CD4-positive, alpha-beta T cell (primary cell): ENCODE data around the gene AUP1. TPM values are rescaled to one million over a fixed set of nuclear protein-coding genes. Genes with fewer than 3 reads are reported as not detected.

Source experiments
- ATAC-seq: fragments of 200-7000 bp; cut with Tn5 transposase; one replicate; pipeline ENCODE4 v1.10.0; 2022; ENCODE audit warnings: mild to moderate bottlenecking; ENCODE audit not compliant: poor library complexity
- CTCF ChIA-PET: fragments of 350-600 bp; sonication (Branson Sonifier 250); formaldehyde crosslinking; loops from one replicate; lab custom pipeline; 2021; ENCODE audit warnings: antibody characterized with exemption, inconsistent platforms; lab: Charles Lee
- POLR2A ChIA-PET: fragments of 350-600 bp; sonication (Branson Sonifier 250); formaldehyde crosslinking; loops from one replicate; lab custom pipeline; 2021; ENCODE audit warnings: antibody characterized with exemption, inconsistent platforms; lab: Charles Lee
- DNase-seq, 14 experiments: peaks; one replicate each; pipeline ENCODE4 v3.0.0-alpha.2; 2013 to 2020; ENCODE audit warnings: mixed read lengths in 2 of 14
- H3K27ac ChIP-seq, 2 donors: one replicate each; pipeline versions ENCODE4 v1.5.1 to v1.7.0; 2013; ENCODE audit warnings: low read length in 2 of 2, low read depth in 1 of 2, mild to moderate bottlenecking in 1 of 2
- H3K27me3 ChIP-seq, 2 experiments: 1 replicate in 1 of 2; 2 replicates in 1 of 2; pipeline versions ENCODE4 v1.6.1 to v1.7.0; 2013; ENCODE audit warnings: low read length in 2 of 2, control low read depth in 1 of 2, mild to moderate bottlenecking in 1 of 2, moderate library complexity in 1 of 2; ENCODE audit not compliant: insufficient read depth in 2 of 2, control insufficient read depth in 1 of 2
- H3K36me3 ChIP-seq: one replicate; pipeline ENCODE4 v1.6.1; 2013; ENCODE audit warnings: low read length, control low read depth; ENCODE audit not compliant: insufficient read depth
- H3K4me1 ChIP-seq: one replicate; pipeline ENCODE4 v1.6.1; 2013; ENCODE audit warnings: low read length, control low read depth; ENCODE audit not compliant: insufficient read depth
- H3K4me3 ChIP-seq: one replicate; pipeline ENCODE4 v1.5.1; 2013; ENCODE audit warnings: mild to moderate bottlenecking, low read length, moderate library complexity
- H3K9me3 ChIP-seq, 2 experiments: 1 replicate in 1 of 2; 2 replicates in 1 of 2; pipeline versions ENCODE4 v1.6.1 to v1.7.0; 2013; ENCODE audit warnings: low read length in 2 of 2, mild to moderate bottlenecking in 2 of 2, control low read depth in 1 of 2, moderate library complexity in 1 of 2; ENCODE audit not compliant: control insufficient read depth in 1 of 2, insufficient read depth in 1 of 2
- H3K27ac Mint-ChIP-seq: one replicate; pipeline ENCODE4 v1.8.0; 2020; ENCODE audit warnings: mixed read lengths
- H3K27me3 Mint-ChIP-seq: one replicate; pipeline ENCODE4 v1.8.0; 2021; ENCODE audit warnings: mixed read lengths
- H3K36me3 Mint-ChIP-seq: one replicate; pipeline ENCODE4 v1.8.0; 2021; ENCODE audit warnings: low read depth, mixed read lengths
- H3K4me1 Mint-ChIP-seq: one replicate; pipeline ENCODE4 v1.8.0; 2021; ENCODE audit warnings: low read depth, mixed read lengths
- H3K4me3 Mint-ChIP-seq: one replicate; pipeline ENCODE4 v1.8.0; 2020; ENCODE audit warnings: mild to moderate bottlenecking, mixed read lengths
- H3K9me3 Mint-ChIP-seq: one replicate; pipeline ENCODE4 v1.8.0; 2020; ENCODE audit warnings: mixed read lengths
- intact Hi-C, 2 experiments: fragments of 100-400 bp; cut with DNase I in 1 of 2; cut with micrococcal nuclease in 1 of 2; formaldehyde crosslinking; loops; one replicate each; pipeline versions ENCODE4 v1.15.1 to v1.9.0; 2023 to 2025; cut with DNase I, micrococcal nuclease
- total RNA-seq, 174 experiments: library from RNA in 2 of 174; stranded (reverse) in 2 of 174; gene quantifications; one replicate each; pipeline ENCODE4 v1.2.3 and lab custom pipeline; 2021 to 2026
- TF ChIP-seq, protein P1 (sequence below): fragments of 200-600 bp; IDR thresholded peaks from one replicate; pipeline ENCODE4 v1.8.0; 2022; ENCODE audit warnings: antibody characterized with exemption, mild to moderate bottlenecking

The AUP1 gene
- total RNA-seq, 2 experiments from 2014 or later, result 162 to 170 TPM

DNA sequence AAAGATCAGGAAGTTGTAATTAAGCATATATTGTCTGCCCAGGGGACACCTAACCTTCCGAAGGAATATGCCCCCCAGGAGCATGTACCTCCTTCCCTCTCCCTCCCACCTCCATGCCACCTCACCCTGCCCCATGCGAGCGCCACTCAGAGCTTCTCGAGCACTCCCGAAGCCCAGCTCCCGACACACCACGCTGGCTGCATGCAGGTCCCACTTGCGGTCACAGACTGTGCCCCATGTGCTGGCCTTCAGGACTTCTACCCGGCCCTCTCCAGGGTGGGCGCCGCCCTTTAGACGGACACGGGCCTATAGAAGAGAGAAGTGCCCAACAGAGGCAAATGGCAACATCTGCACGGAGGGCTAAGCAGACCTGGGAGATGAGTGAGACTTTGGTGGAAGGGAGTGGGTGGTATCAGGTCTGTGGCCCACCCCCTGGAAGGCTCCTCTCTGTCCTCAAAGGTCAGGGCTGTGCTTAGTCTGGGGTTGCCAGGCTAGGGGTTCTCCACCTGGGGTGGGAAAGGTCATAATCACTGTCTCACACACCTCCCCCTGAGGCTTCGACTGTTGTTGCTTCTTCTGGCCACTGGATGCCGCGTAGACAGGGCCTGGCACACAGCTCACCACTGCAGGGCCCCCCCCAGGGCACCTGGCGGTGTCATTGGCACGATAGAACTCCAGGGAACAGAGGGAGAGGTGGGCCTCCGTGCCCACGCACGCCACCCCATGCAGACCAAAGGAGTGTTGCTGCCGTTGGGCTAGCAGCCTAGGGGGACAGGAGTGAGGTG, 6.9 kb upstream of the AUP1 start:
- peaks cover 6% of the 10 kb centered on the region for H3K36me3 Mint-ChIP-seq
- no peaks in the 10 kb centered on the region for H3K9me3 Mint-ChIP-seq
- peaks cover 14 to 18% of the 10 kb centered on the region in 2 experiments for H3K27me3 ChIP-seq
- H3K9me3 ChIP-seq, result no peaks in the 10 kb centered on the region
- H3K4me3 Mint-ChIP-seq, result no peak overlapping the region
- ATAC-seq, result no peak
- H3K4me1 ChIP-seq, result peaks cover 5% of the 10 kb centered on the region
- ChIA-PET CTCF (no interaction called here), POLR2A (no interaction called here)
- no peak overlapping the region for H3K27ac Mint-ChIP-seq
- peaks cover 11% of the 10 kb centered on the region for H3K36me3 ChIP-seq
- TF ChIP-seq, protein P1, sequence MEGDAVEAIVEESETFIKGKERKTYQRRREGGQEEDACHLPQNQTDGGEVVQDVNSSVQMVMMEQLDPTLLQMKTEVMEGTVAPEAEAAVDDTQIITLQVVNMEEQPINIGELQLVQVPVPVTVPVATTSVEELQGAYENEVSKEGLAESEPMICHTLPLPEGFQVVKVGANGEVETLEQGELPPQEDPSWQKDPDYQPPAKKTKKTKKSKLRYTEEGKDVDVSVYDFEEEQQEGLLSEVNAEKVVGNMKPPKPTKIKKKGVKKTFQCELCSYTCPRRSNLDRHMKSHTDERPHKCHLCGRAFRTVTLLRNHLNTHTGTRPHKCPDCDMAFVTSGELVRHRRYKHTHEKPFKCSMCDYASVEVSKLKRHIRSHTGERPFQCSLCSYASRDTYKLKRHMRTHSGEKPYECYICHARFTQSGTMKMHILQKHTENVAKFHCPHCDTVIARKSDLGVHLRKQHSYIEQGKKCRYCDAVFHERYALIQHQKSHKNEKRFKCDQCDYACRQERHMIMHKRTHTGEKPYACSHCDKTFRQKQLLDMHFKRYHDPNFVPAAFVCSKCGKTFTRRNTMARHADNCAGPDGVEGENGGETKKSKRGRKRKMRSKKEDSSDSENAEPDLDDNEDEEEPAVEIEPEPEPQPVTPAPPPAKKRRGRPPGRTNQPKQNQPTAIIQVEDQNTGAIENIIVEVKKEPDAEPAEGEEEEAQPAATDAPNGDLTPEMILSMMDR, result no peak
- H3K4me1 Mint-ChIP-seq, result peaks cover 10% of the 10 kb centered on the region
- intact Hi-C loops, result loop anchor here (10.0 kb wide), 2 partner anchors 142 to 712 kb away; partner anchors contain the start of gene STAMBP (in 1 of the 2)
- H3K27ac ChIP-seq, result no peak overlapping the region
- H3K4me3 ChIP-seq, result no peak overlapping the region
- peaks cover 29% of the 10 kb centered on the region for H3K27me3 Mint-ChIP-seq
- no peak for DNase-seq

DNA sequence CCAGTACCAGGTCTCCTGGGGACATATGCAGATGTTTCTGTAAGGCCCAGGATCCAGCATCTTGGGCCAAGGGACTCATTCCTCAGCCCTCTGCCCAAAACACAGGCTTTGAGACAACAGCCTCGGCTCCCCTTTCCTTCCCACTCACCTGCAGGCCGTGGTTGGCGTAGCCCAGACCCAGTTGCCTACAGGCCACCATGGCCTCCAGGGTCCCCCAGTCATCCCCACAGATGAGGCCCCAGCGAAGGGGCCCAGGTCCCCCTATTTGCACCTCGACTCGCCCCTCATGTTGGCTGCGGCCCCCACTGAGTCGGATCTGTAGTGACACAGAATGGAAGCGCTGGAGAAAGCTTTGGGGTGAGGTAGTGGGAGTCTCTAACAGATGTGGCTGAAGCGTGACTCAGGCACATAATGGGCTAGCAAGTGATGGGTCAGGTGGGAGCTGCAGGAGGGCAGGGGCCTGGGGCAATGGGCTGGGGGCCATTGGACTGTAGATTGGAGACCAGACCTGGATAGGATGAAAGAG, 6.0 kb upstream of the AUP1 start:
- intact Hi-C loops, result loop anchor here (10.0 kb wide), 2 partner anchors 141 to 711 kb away; partner anchors contain the start of gene STAMBP (in 1 of the 2)
- no peak for DNase-seq
- TF ChIP-seq, protein P1, result no peak
- Mint-ChIP-seq H3K36me3 (peaks cover 11% of the 10 kb centered on the region), H3K4me3 (no peak overlapping the region), H3K27ac (no peak overlapping the region), H3K9me3 (no peaks in the 10 kb centered on the region), H3K27me3 (peaks cover 23% of the 10 kb centered on the region), H3K4me1 (peaks cover 18% of the 10 kb centered on the region)
- peaks cover 13% of the 10 kb centered on the region for H3K36me3 ChIP-seq
- H3K9me3 ChIP-seq, result no peaks in the 10 kb centered on the region
- POLR2A ChIA-PET, result no interaction called here
- peaks cover 14% of the 10 kb centered on the region for H3K4me1 ChIP-seq
- H3K27me3 ChIP-seq, result peaks cover 14 to 17% of the 10 kb centered on the region in 2 experiments
- ATAC-seq, result no peak
- CTCF ChIA-PET, result no interaction called here
- H3K4me3 ChIP-seq, result no peak overlapping the region
- no peak overlapping the region for H3K27ac ChIP-seq

DNA sequence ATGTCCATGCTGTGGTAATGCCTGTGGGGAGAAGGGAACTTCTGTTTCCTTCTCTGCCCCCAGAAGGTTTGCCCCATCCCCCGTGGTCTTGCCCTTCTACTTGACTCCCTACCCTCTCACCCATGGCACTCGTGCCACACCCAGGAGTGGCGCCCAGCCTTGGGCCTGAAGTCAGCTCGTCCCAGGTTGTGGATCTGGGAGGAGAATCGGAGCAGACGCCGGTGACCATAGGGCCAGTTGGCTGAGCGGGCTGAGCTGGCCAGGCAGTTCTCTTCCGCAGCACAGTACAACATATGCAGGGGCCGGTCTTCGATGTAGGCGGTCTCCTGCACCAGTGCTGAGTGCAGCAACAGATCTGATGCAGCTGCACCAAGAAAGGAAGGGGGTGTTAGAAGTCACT, 4.9 kb upstream of the AUP1 start:
- no peak overlapping the region for H3K4me3 Mint-ChIP-seq
- H3K27me3 Mint-ChIP-seq, result peaks cover 20% of the 10 kb centered on the region
- ChIA-PET CTCF (no interaction called here), POLR2A (no interaction called here)
- Histone ChIP-seq H3K4me3 (no peak overlapping the region), H3K27me3 (peaks cover 7 to 11% of the 10 kb centered on the region in 2 experiments), H3K27ac (no peak overlapping the region), H3K9me3 (no peaks in the 10 kb centered on the region), H3K4me1 (peaks cover 17% of the 10 kb centered on the region), H3K36me3 (peaks cover 13% of the 10 kb centered on the region)
- TF ChIP-seq, protein P1, result no peak
- H3K9me3 Mint-ChIP-seq, result no peaks in the 10 kb centered on the region
- DNase-seq, result no peak
- no peak overlapping the region for H3K27ac Mint-ChIP-seq
- peaks cover 13% of the 10 kb centered on the region for H3K36me3 Mint-ChIP-seq
- intact Hi-C loops, result loop anchor here (5.0 to 10.0 kb wide), 3 partner anchors 140 to 710 kb away; partner anchors contain the start of gene STAMBP (in 1 of the 2)
- H3K4me1 Mint-ChIP-seq, result peaks cover 20% of the 10 kb centered on the region
- ATAC-seq, result no peak
